D721Med (cell line): ENCODE results near the gene ACCSL.
A peak's percentile ranks its signal among the peaks of the same experiment; 100 is the strongest.

Experiments
- DNase-seq: peaks from one replicate; pipeline ENCODE4 v3.0.0; 2011; ENCODE audit warnings: low spot score; ENCODE audit not compliant: insufficient read length
- FAIRE-seq: peaks from 2 replicates; lab custom pipeline; 2011; peaks lifted over from hg19 to GRCh38; lab: Jason Lieb, UNC
- CTCF ChIP-seq: IDR thresholded peaks from 2 replicates; pipeline ENCODE4 v1.5.1; 2012; ENCODE audit warnings: mild to moderate bottlenecking, control low read depth; ENCODE audit not compliant: insufficient read depth; ENCODE audit errors: missing control alignments

The ACCSL gene

GRCh38 chr11:44036811-44037657, 10.7 kb upstream of the ACCSL start:
- peak; percentile 49 for DNase-seq
- peak; percentile 95 for TF ChIP-seq CTCF
- no peak for FAIRE-seq

- no peak for FAIRE-seq
- no peak for TF ChIP-seq CTCF
- no peak for DNase-seq
Observed at GRCh38 chr11:44037658-44037998, 10.2 kb upstream of the ACCSL start.

- DNase-seq = no peak
- FAIRE-seq = no peak
- TF ChIP-seq CTCF = no peak
Observed at GRCh38 chr11:44043157-44043556, 4.6 kb upstream of the ACCSL start.

- FAIRE-seq (no peak), DNase-seq (no peak)
- TF ChIP-seq CTCF = no peak
Observed at GRCh38 chr11:44046182-44046581, 1.6 kb upstream of the ACCSL start.

GRCh38 chr11:44047298-44047697, 483 bp upstream of the ACCSL start:
- DNase-seq = no peak
- TF ChIP-seq CTCF = no peak
- no peak for FAIRE-seq

GRCh38 chr11:44049832-44050231, 2.1 kb downstream of the ACCSL start:
- FAIRE-seq (no peak), DNase-seq (no peak)
- TF ChIP-seq CTCF = no peak

- FAIRE-seq = no peak
- no peak for TF ChIP-seq CTCF
Observed at GRCh38 chr11:44051171-44051570, 3.4 kb downstream of the ACCSL start.

More at GRCh38 chr11:44051171-44051570, 3.4 kb downstream of the ACCSL start:
- no peak for DNase-seq
